Activated T-cell treated with anti-CD3 and anti-CD28 coated beads, Interleukin-2, amount 50 U/mL, for 72 hours (primary cell): ENCODE measurements around the gene KRTAP4-11. TPM values are rescaled to one million over a fixed set of nuclear protein-coding genes. Genes with fewer than 3 reads are reported as not detected.
"Not testable (repeated sequence)": the region's sequence is repeated elsewhere in the genome, so short reads cannot be mapped to it uniquely, and the experiment has no call there.

Experiments used
- ATAC-seq, 2 donors: fragments of 150-1000 bp; cut with Tn5 transposase; replicated peaks in 1 of 2; 2 replicates each; pipeline ENCODE4 v1.10.0; 2021; ENCODE audit warnings: moderate library complexity in 2 of 2, mild to moderate bottlenecking in 1 of 2
- DNase-seq, 2 donors: peaks; one replicate each; pipeline ENCODE4 v3.0.0; 2021 to 2022; ENCODE audit warnings: mixed read lengths in 1 of 2
- H3K27ac Mint-ChIP-seq: one replicate; pipeline ENCODE4 v1.8.0; 2022; ENCODE audit warnings: mild to moderate bottlenecking, moderate library complexity, mixed read lengths
- H3K27me3 Mint-ChIP-seq: one replicate; pipeline ENCODE4 v1.8.0; 2022; ENCODE audit warnings: low read depth, mixed read lengths
- H3K36me3 Mint-ChIP-seq, 2 donors: one replicate each; pipeline ENCODE4 v1.8.0; 2022; ENCODE audit warnings: mixed read lengths in 2 of 2, mild to moderate bottlenecking in 1 of 2; ENCODE audit not compliant: insufficient read depth in 2 of 2
- H3K4me1 Mint-ChIP-seq: one replicate; pipeline ENCODE4 v1.8.0; 2022; ENCODE audit warnings: low read depth, mixed read lengths
- H3K4me3 Mint-ChIP-seq, 2 donors: one replicate each; pipeline ENCODE4 v1.8.0; 2022; ENCODE audit warnings: mild to moderate bottlenecking in 2 of 2, mixed read lengths in 2 of 2, moderate library complexity in 2 of 2
- H3K9me3 Mint-ChIP-seq, 2 donors: one replicate each; pipeline ENCODE4 v1.8.0; 2022; ENCODE audit warnings: mixed read lengths in 2 of 2
- total RNA-seq, 2 donors: library from RNA; stranded (reverse); gene quantifications; one replicate each; pipeline ENCODE4 v1.2.3, GENCODE V29; 2022

Gene KRTAP4-11
- total RNA-seq, 2 donors from 2014 or later = not detected

GRCh38 chr17:41118721-41119120 is 548 bp upstream of the KRTAP4-11 start:
- H3K27me3 Mint-ChIP-seq = no peaks in the 10 kb centered on the region
- H3K4me3 Mint-ChIP-seq = no peak overlapping the region
- H3K9me3 Mint-ChIP-seq = peaks cover 2% of the 10 kb centered on the region in 2 donors
- H3K4me1 Mint-ChIP-seq = peaks cover 20% of the 10 kb centered on the region
- no peak for DNase-seq
- no peaks in the 10 kb centered on the region for H3K36me3 Mint-ChIP-seq
- no peak overlapping the region for H3K27ac Mint-ChIP-seq
- no peak for ATAC-seq

- Mint-ChIP-seq H3K9me3 (peaks cover 0 to 2% of the 10 kb centered on the region in 2 donors), H3K4me3 (no peak overlapping the region), H3K4me1 (peaks cover 12% of the 10 kb centered on the region), H3K27me3 (no peaks in the 10 kb centered on the region), H3K36me3 (peaks cover 0 to 4% of the 10 kb centered on the region in 2 donors), H3K27ac (no peak overlapping the region)
- DNase-seq (no peak), ATAC-seq (no peak)
Observed at GRCh38 chr17:41116297-41116696, 1.9 kb downstream of the KRTAP4-11 start.

GRCh38 chr17:41111151-41111885 is 6.9 kb downstream of the KRTAP4-11 start:
- H3K9me3 Mint-ChIP-seq = peaks cover 0 to 2% of the 10 kb centered on the region in 2 donors
- ATAC-seq = no peak
- H3K27ac Mint-ChIP-seq = no peak overlapping the region
- no peak for DNase-seq
- H3K4me3 Mint-ChIP-seq = no peak overlapping the region
- H3K36me3 Mint-ChIP-seq = peaks cover 0 to 7% of the 10 kb centered on the region in 2 donors
- no peaks in the 10 kb centered on the region for H3K4me1 Mint-ChIP-seq
- peaks cover under 1% of the 10 kb centered on the region for H3K27me3 Mint-ChIP-seq

- H3K4me3 Mint-ChIP-seq = peak overlapping the region in 1 of 2 donors; percentile 8
- H3K27ac Mint-ChIP-seq, H3K9me3 Mint-ChIP-seq: not testable (repeated sequence)
Observed at GRCh38 chr17:41108728-41109386, 9.3 kb downstream of the KRTAP4-11 start.

GRCh38 chr17:41107941-41108450 is 10.2 kb downstream of the KRTAP4-11 start:
- DNase-seq (no peak), ATAC-seq (no peak)
- H3K9me3 Mint-ChIP-seq = peaks cover 0 to under 1% of the 10 kb centered on the region in 2 donors
- no peaks in the 10 kb centered on the region for H3K4me1 Mint-ChIP-seq
- peak overlapping the region in 1 of 2 donors; percentile 8 for H3K4me3 Mint-ChIP-seq
- no peak overlapping the region for H3K27ac Mint-ChIP-seq
- H3K36me3 Mint-ChIP-seq = peaks cover 0 to 6% of the 10 kb centered on the region in 2 donors
- peaks cover 6% of the 10 kb centered on the region for H3K27me3 Mint-ChIP-seq

More at GRCh38 chr17:41108728-41109386, 9.3 kb downstream of the KRTAP4-11 start:
- not testable (repeated sequence) for H3K36me3 Mint-ChIP-seq, ATAC-seq, DNase-seq, H3K4me1 Mint-ChIP-seq, H3K27me3 Mint-ChIP-seq

- not testable (repeated sequence) for DNase-seq, H3K27ac Mint-ChIP-seq, H3K4me1 Mint-ChIP-seq, H3K4me3 Mint-ChIP-seq, ATAC-seq, H3K27me3 Mint-ChIP-seq, H3K9me3 Mint-ChIP-seq, H3K36me3 Mint-ChIP-seq
Observed at GRCh38 chr17:41105347-41105746, 12.8 kb downstream of the KRTAP4-11 start, which contains the start of gene KRTAP4-9. Gene KRTAP4-9 (plus strand): TSS chr17:41105389. CDS start chr17:41105389, 0 bp downstream.

GRCh38 chr17:41104386-41105038 is 13.7 kb downstream of the KRTAP4-11 start:
- ATAC-seq = peak in 1 of 2 donors; percentile 38
- H3K4me3 Mint-ChIP-seq = not testable (repeated sequence)

GRCh38 chr17:41103896-41104295 is 14.3 kb downstream of the KRTAP4-11 start:
- H3K27ac Mint-ChIP-seq = no peak overlapping the region

More at GRCh38 chr17:41104386-41105038, 13.7 kb downstream of the KRTAP4-11 start:
- not testable (repeated sequence) for H3K9me3 Mint-ChIP-seq, H3K27ac Mint-ChIP-seq, H3K4me1 Mint-ChIP-seq, DNase-seq, H3K36me3 Mint-ChIP-seq
- peaks cover 11% of the 10 kb centered on the region for H3K27me3 Mint-ChIP-seq

GRCh38 chr17:41101586-41102259 is 16.4 kb downstream of the KRTAP4-11 start, which contains the start of gene KRTAP4-16:
Gene KRTAP4-16 (minus strand): TSS chr17:41102209. CDS start chr17:41102209, 0 bp downstream.
- no peaks in the 10 kb centered on the region for H3K9me3 Mint-ChIP-seq
- H3K36me3 Mint-ChIP-seq = no peaks in the 10 kb centered on the region
- H3K4me3 Mint-ChIP-seq = no peak within 1 kb of the TSS
- no peak within 1 kb of the TSS for H3K27ac Mint-ChIP-seq
- peaks cover 17% of the 10 kb centered on the region for H3K27me3 Mint-ChIP-seq
- ATAC-seq (no peak), DNase-seq (no peak)
- H3K4me1 Mint-ChIP-seq = peaks cover 7% of the 10 kb centered on the region

More at GRCh38 chr17:41103896-41104295, 14.3 kb downstream of the KRTAP4-11 start:
- ATAC-seq (no peak), DNase-seq (no peak)
- Mint-ChIP-seq H3K4me3 (no peak overlapping the region), H3K4me1 (peaks cover 7% of the 10 kb centered on the region), H3K36me3 (no peaks in the 10 kb centered on the region), H3K9me3 (no peaks in the 10 kb centered on the region), H3K27me3 (peaks cover 11% of the 10 kb centered on the region)

GRCh38 chr17:41099682-41100480 is 18.3 kb downstream of the KRTAP4-11 start:
- H3K36me3 Mint-ChIP-seq, ATAC-seq, DNase-seq, H3K27ac Mint-ChIP-seq, H3K4me1 Mint-ChIP-seq, H3K4me3 Mint-ChIP-seq, H3K9me3 Mint-ChIP-seq: not testable (repeated sequence)
- H3K27me3 Mint-ChIP-seq = peaks cover 17% of the 10 kb centered on the region

- no peak overlapping the region for H3K27ac Mint-ChIP-seq
- no peak for DNase-seq
Observed at GRCh38 chr17:41098481-41098880, 19.7 kb downstream of the KRTAP4-11 start.

GRCh38 chr17:41098042-41098441 is 20.1 kb downstream of the KRTAP4-11 start, which contains the start of gene KRTAP4-8:
Gene KRTAP4-8 (minus strand): TSS chr17:41098142. CDS start chr17:41098084, 58 bp downstream.
- Mint-ChIP-seq H3K36me3 (no peaks in the 10 kb centered on the region), H3K27me3 (peaks cover 17% of the 10 kb centered on the region), H3K4me3 (no peak within 1 kb of the TSS), H3K27ac (peak within 1 kb of the TSS; percentile 24), H3K9me3 (no peaks in the 10 kb centered on the region), H3K4me1 (peaks cover 7% of the 10 kb centered on the region)
- ATAC-seq (no peak), DNase-seq (no peak)

More at GRCh38 chr17:41098481-41098880, 19.7 kb downstream of the KRTAP4-11 start:
- H3K4me1 Mint-ChIP-seq = peaks cover 7% of the 10 kb centered on the region
- H3K9me3 Mint-ChIP-seq = no peaks in the 10 kb centered on the region
- H3K4me3 Mint-ChIP-seq = no peak overlapping the region
- H3K36me3 Mint-ChIP-seq = no peaks in the 10 kb centered on the region
- ATAC-seq = no peak
- peaks cover 17% of the 10 kb centered on the region for H3K27me3 Mint-ChIP-seq
